GM18505 (cell line): ENCODE measurements around the gene ANO2.
"Not testable (repeated sequence)": the region's sequence is repeated elsewhere in the genome, so short reads cannot be mapped to it uniquely, and the experiment has no call there.

Experiments
- ATAC-seq: cut with Tn5 transposase; IDR thresholded peaks from one replicate; pipeline ENCODE4 v1.9.1; 2021; ENCODE audit not compliant: unreplicated experiment
- POLR2A ChIP-seq: IDR thresholded peaks from 4 replicates; pipeline ENCODE4 v1.6.1; 2011; ENCODE audit warnings: borderline replicate concordance; ENCODE audit not compliant: insufficient read depth, insufficient read length; ENCODE audit errors: extremely low read depth

The ANO2 gene

DNA sequence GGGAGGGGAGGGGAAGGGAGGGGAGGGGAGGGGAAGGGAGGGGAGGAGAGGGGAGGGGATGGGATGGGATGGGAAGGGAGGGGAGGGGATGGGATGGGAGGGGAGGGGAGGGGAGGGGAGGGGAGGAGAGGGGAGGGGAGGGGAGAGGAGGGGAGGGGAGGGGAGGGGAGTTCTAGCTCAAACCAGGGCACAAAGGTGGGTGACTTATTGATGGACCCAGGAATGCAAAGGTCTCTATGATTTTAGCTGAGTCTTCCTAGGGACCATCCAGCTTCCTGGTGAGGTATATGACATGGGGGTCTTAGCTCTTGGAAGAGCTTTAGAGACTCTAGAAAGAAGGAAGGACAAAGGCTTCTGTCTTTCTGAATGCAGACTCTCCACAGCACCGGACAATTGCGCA is 42.3 kb downstream of the ANO2 start:
- TF ChIP-seq POLR2A: no peak
- no peak for ATAC-seq

GRCh38 chr12:5901416-5901815 is 43.6 kb downstream of the ANO2 start:
- no peak for TF ChIP-seq POLR2A
- no peak for ATAC-seq

DNA sequence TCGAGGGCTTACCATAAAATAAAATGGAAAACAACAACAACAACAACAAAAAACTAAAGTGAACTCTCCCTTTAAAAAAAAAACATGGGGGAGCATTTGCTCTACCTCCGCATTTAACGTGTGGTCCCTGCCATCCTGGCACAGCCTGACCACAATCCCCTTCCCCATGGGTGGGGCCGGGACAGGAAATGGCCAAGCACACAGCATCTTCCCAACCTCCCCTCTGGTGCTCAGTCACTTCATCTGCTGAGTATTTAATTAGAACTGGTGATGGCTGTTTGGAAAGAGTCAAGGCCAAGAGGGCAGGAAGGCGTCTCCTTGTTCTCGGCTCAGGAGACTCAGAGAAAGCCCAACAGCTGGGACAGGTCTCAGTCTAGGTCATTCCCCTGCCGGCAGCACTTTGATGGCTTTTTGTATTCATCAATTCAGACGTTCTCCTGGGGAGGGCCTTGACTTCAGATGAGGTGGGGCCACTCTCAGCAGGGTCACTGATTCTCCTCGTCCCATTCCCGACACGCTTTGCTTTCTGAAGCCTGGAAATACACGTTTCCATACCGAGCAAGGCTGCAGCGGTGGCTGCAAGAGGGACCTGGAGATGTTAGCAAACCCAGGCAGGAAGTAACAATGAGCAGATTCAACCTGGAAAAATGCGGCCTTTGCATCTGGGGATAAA is 44.4 kb downstream of the ANO2 start:
- ATAC-seq: no peak

DNA sequence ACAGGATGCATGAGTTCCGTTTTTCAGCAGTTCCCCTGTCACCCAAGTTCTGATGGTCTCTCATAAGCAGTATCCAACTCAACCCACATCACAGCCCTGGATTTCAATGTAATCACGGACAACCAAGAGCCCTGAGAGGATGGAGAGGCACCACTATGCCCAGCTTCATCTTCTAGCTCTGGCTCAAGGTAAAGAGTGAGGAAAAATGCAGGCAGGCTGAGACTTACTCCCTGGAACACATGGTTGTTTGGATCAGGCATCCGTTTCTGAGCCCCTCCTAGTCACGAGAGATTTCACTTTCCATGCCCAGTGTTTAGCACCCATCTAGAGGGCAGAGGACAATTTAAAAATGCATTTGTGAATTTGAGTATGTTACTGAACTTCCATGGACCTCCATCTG is 45.0 kb downstream of the ANO2 start:
- TF ChIP-seq POLR2A: no peak
- no peak for ATAC-seq

More for the DNA sequence above, 44.4 kb downstream of the ANO2 start:
- no peak for TF ChIP-seq POLR2A

GRCh38 chr12:5899675-5900074 is 45.4 kb downstream of the ANO2 start:
- TF ChIP-seq POLR2A: no peak
- no peak for ATAC-seq

GRCh38 chr12:5898874-5899273 is 46.2 kb downstream of the ANO2 start:
- TF ChIP-seq POLR2A: no peak
- no peak for ATAC-seq

GRCh38 chr12:5889381-5890047 is 55.5 kb downstream of the ANO2 start:
- TF ChIP-seq POLR2A: no peak
- ATAC-seq: no peak

GRCh38 chr12:5888816-5889315 is 56.2 kb downstream of the ANO2 start:
- TF ChIP-seq POLR2A: no peak
- ATAC-seq: no peak

GRCh38 chr12:5887819-5888218 is 57.2 kb downstream of the ANO2 start:
- ATAC-seq: not testable (repeated sequence)

DNA sequence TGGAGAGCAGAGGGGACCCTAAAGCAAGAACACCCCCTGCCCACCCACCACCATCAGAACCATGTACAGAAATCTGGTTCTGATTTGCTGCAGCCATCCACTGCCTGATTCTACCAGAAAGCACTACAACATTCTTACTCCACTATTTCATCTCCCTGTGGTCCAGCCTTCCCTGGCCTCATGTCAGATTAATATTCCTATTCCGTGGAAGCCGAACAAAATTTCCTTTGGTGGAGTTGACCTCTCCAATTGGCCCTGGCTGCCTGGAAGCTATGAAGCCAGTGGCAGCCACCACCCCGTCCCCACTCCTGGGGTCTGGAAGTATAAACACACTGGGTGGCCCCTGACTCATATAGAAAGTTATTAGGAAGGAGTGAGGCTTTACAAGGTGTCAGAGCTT is 60.2 kb downstream of the ANO2 start:
- no peak for ATAC-seq
- TF ChIP-seq POLR2A: no peak

GRCh38 chr12:5884285-5884684 is 60.8 kb downstream of the ANO2 start:
- no peak for ATAC-seq
- no peak for TF ChIP-seq POLR2A

GRCh38 chr12:5882511-5883190 is 62.4 kb downstream of the ANO2 start:
- ATAC-seq: no peak
- TF ChIP-seq POLR2A: no peak

GRCh38 chr12:5881666-5882065 is 63.4 kb downstream of the ANO2 start:
- no peak for TF ChIP-seq POLR2A
- ATAC-seq: no peak

DNA sequence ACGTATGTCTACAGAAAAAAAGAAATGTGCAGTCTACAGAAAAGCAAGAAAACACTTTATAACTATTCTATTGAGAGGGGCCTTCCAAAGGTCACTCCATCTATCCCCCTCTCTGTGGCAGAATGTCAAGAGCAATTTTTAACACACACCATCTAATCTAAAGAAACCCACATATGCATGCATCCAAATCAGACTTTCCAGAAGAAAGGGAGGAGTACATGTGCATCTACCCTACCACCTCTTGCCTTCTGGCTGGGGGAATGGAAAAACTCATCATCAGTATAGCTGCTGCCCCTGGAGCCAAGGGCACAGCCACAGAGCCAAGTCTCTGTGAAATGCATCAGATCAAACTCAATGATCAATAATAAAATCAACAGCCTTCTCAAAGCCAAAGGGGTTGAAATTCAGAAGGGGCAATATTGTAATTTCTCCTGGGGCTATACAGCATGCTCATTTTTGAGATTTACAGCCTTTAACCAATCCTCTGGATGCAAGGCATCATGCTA is 63.9 kb downstream of the ANO2 start:
- ATAC-seq: no peak
- TF ChIP-seq POLR2A: no peak
